Mesodermal cell (in vitro differentiated cells): ENCODE results near the gene FBXL2. TPM values are rescaled to one million over a fixed set of nuclear protein-coding genes. Genes with fewer than 3 reads are reported as not detected.

Source experiments
- H3K27ac ChIP-seq: 2 replicates; pipeline ENCODE4 v1.7.0; 2013; ENCODE audit warnings: mild to moderate bottlenecking, low read depth, low read length, moderate library complexity; ENCODE audit not compliant: severe bottlenecking
- H3K36me3 ChIP-seq: 2 replicates; pipeline ENCODE4 v1.7.1; 2013; ENCODE audit warnings: mild to moderate bottlenecking, low read length, moderate library complexity; ENCODE audit not compliant: control insufficient read depth, insufficient read depth
- H3K4me1 ChIP-seq: one replicate; pipeline ENCODE4 v1.7.1; 2013; ENCODE audit warnings: mild to moderate bottlenecking, low read length; ENCODE audit not compliant: insufficient read depth, control insufficient read depth, poor library complexity, severe bottlenecking
- H3K4me3 ChIP-seq: 2 replicates; pipeline ENCODE4 v1.7.0; 2013; ENCODE audit warnings: low read length, control low read depth, mild to moderate bottlenecking; ENCODE audit not compliant: insufficient read depth, poor library complexity, severe bottlenecking; ENCODE audit errors: extremely low read depth
- H3K9me3 ChIP-seq: 2 replicates; pipeline ENCODE4 v1.7.1; 2013; ENCODE audit warnings: mild to moderate bottlenecking, low read length, moderate library complexity; ENCODE audit not compliant: control insufficient read depth
- WGBS, 2 experiments: methylation state at CpG; one replicate each; pipeline ENCODE4 v1.1.5; 2013; ENCODE audit warnings: missing lambda C conversion rate in 2 of 2; ENCODE audit not compliant: insufficient coverage in 2 of 2; 5-methylcytosine and 5-hydroxymethylcytosine counted together
- polyA plus RNA-seq, 2 experiments: library from polyadenylated mRNA; stranded (reverse); fragments of 50-300 nt; gene quantifications; one replicate each; pipeline ENCODE4 v1.2.3, GENCODE V29; 2013

FBXL2 gene
- polyA plus RNA-seq (2013, experiment 1 of 2) = 10.4 TPM
- polyA plus RNA-seq (2013, experiment 2 of 2) = 10.6 TPM

- peak within 1 kb of the TSS; percentile 73 for H3K4me3 ChIP-seq
- no peak within 1 kb of the TSS for H3K27ac ChIP-seq
- no peaks in the 10 kb centered on the region for H3K36me3 ChIP-seq
- WGBS, 2 experiments = 2 to 3% methylated on average over 37 to 44 of the region's 63 CpGs
- H3K9me3 ChIP-seq = no peaks in the 10 kb centered on the region
- H3K4me1 ChIP-seq = no peaks in the 10 kb centered on the region
These were observed at the start of gene FBXL2 for GRCh38 chr3:33277193-33277882. Gene FBXL2, plus strand, starts transcription at chr3:33277442. Its CDS starts 71 bp downstream, at chr3:33277513.

GRCh38 chr3:33229066-33229465 lies 48.2 kb upstream of the FBXL2 start:
- 93 to 96% methylated on average over 3 of the region's 3 CpGs for WGBS, 2 experiments
- H3K4me1 ChIP-seq = no peaks in the 10 kb centered on the region
- H3K9me3 ChIP-seq = no peaks in the 10 kb centered on the region
- H3K27ac ChIP-seq = no peak overlapping the region
- H3K36me3 ChIP-seq = no peaks in the 10 kb centered on the region
- H3K4me3 ChIP-seq = no peak overlapping the region

GRCh38 chr3:33229947-33230346 lies 47.3 kb upstream of the FBXL2 start:
- no peaks in the 10 kb centered on the region for H3K9me3 ChIP-seq
- H3K27ac ChIP-seq = no peak overlapping the region
- no peak overlapping the region for H3K4me3 ChIP-seq
- no peaks in the 10 kb centered on the region for H3K4me1 ChIP-seq
- WGBS, 2 experiments = 78 to 84% methylated on average over 4 of the region's 5 CpGs
- H3K36me3 ChIP-seq = no peaks in the 10 kb centered on the region

GRCh38 chr3:33231756-33232465 lies 45.3 kb upstream of the FBXL2 start:
- H3K36me3 ChIP-seq = no peaks in the 10 kb centered on the region
- no peaks in the 10 kb centered on the region for H3K4me1 ChIP-seq
- H3K9me3 ChIP-seq = no peaks in the 10 kb centered on the region
- no peak overlapping the region for H3K27ac ChIP-seq
- H3K4me3 ChIP-seq = no peak overlapping the region
- WGBS, 2 experiments = 78% methylated on average over 4 of the region's 5 CpGs

GRCh38 chr3:33233884-33234283 lies 43.4 kb upstream of the FBXL2 start:
- H3K4me3 ChIP-seq = no peak overlapping the region
- no peaks in the 10 kb centered on the region for H3K4me1 ChIP-seq
- no peaks in the 10 kb centered on the region for H3K36me3 ChIP-seq
- H3K9me3 ChIP-seq = no peaks in the 10 kb centered on the region
- no peak overlapping the region for H3K27ac ChIP-seq
- WGBS, 2 experiments = 80 to 88% methylated on average over 1 of the region's 1 CpG

- Histone ChIP-seq H3K27ac (no peak overlapping the region), H3K4me1 (no peaks in the 10 kb centered on the region), H3K36me3 (no peaks in the 10 kb centered on the region), H3K9me3 (no peaks in the 10 kb centered on the region), H3K4me3 (no peak overlapping the region)
- 100% methylated on average over 1 to 2 of the region's 2 CpGs for WGBS, 2 experiments
These were observed 41.2 kb upstream of the FBXL2 start for GRCh38 chr3:33236005-33236404.

- Histone ChIP-seq H3K9me3 (no peaks in the 10 kb centered on the region), H3K36me3 (no peaks in the 10 kb centered on the region), H3K27ac (no peak overlapping the region), H3K4me3 (no peak overlapping the region), H3K4me1 (no peaks in the 10 kb centered on the region)
- 78% methylated on average over 1 of the region's 4 CpGs; no CpG with 5 or more reads in 1 of the 2 experiments for WGBS, 2 experiments
These were observed 39.8 kb upstream of the FBXL2 start for GRCh38 chr3:33237439-33237838.

GRCh38 chr3:33238923-33239322 lies 38.3 kb upstream of the FBXL2 start:
- WGBS, 2 experiments = 100% methylated on average over 1 of the region's 1 CpG; no CpG with 5 or more reads in 1 of the 2 experiments

GRCh38 chr3:33240261-33240660 lies 37.0 kb upstream of the FBXL2 start:
- H3K4me3 ChIP-seq = no peak overlapping the region
- H3K4me1 ChIP-seq = no peaks in the 10 kb centered on the region
- H3K36me3 ChIP-seq = no peaks in the 10 kb centered on the region
- no CpG with 5 or more reads among the region's 1 CpG for WGBS, 2 experiments
- no peaks in the 10 kb centered on the region for H3K9me3 ChIP-seq
- H3K27ac ChIP-seq = no peak overlapping the region

More at GRCh38 chr3:33238923-33239322, 38.3 kb upstream of the FBXL2 start:
- Histone ChIP-seq H3K4me1 (no peaks in the 10 kb centered on the region), H3K36me3 (no peaks in the 10 kb centered on the region), H3K27ac (no peak overlapping the region), H3K4me3 (no peak overlapping the region), H3K9me3 (no peaks in the 10 kb centered on the region)

GRCh38 chr3:33246786-33247185 lies 30.5 kb upstream of the FBXL2 start:
- H3K4me3 ChIP-seq = no peak overlapping the region
- no peaks in the 10 kb centered on the region for H3K36me3 ChIP-seq
- peaks cover 7% of the 10 kb centered on the region for H3K4me1 ChIP-seq
- no peak overlapping the region for H3K27ac ChIP-seq
- H3K9me3 ChIP-seq = no peaks in the 10 kb centered on the region

GRCh38 chr3:33250712-33251111 lies 26.5 kb upstream of the FBXL2 start:
- no CpG with 5 or more reads among the region's 1 CpG for WGBS, 2 experiments

More at GRCh38 chr3:33250712-33251111, 26.5 kb upstream of the FBXL2 start:
- H3K27ac ChIP-seq = no peak overlapping the region
- H3K4me3 ChIP-seq = no peak overlapping the region
- peaks cover 7% of the 10 kb centered on the region for H3K4me1 ChIP-seq
- H3K9me3 ChIP-seq = no peaks in the 10 kb centered on the region
- no peaks in the 10 kb centered on the region for H3K36me3 ChIP-seq
